Measurements from ENCODE around the gene INO80C. TPM values are rescaled to one million over a fixed set of nuclear protein-coding genes. Genes with fewer than 3 reads are reported as not detected.
"Not testable (repeated sequence)": the region's sequence is repeated elsewhere in the genome, so short reads cannot be mapped to it uniquely, and the experiment has no call there.

Gene INO80C
- total RNA-seq, 5 donors from 2014 or later (not counting 1 experiment from before 2014, with no cell fraction given) = 19.3 to 29.5 (median 23.1) TPM

DNA sequence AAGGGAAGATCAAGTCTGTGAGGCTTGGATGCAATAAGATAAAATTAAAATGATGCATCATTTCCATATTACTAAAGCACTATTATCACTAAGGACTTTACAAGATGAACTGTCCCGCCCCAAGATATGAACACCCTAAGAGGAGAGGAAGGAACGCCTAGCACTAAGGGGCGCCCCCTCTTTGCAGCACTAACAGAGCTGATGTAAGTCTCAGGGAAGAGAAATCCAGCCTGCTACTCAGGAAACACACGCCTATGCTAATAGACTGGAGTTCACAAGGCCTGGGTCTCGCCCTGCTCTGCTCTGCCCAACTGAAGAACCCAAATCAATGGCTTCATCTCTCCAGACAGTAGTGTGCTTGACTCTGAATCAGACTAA lies 6.1 kb downstream of the INO80C start:
- no peak overlapping the region for H3K27ac Mint-ChIP-seq
- no peak overlapping the region for H3K4me3 Mint-ChIP-seq
- ATAC-seq (replicated peaks in 1 of 4) = no peak
- 100% methylated on average over 3 of the region's 5 CpGs for WGBS (ENCODE audit: insufficient coverage)
- no peaks in the 10 kb centered on the region for H3K9me3 Mint-ChIP-seq
- H3K36me3 ChIP-seq (ENCODE audit: control insufficient read depth in 2 of 2, extremely low read depth in 1 of 2, insufficient read depth in 1 of 2, low read length in 1 of 2) = no peaks in the 10 kb centered on the region
- H3K9me3 ChIP-seq = no peaks in the 10 kb centered on the region
- ChIA-PET CTCF (no interaction called here), POLR2A (no interaction called here)
- no peak overlapping the region for H3K4me3 ChIP-seq (ENCODE audit: control insufficient read depth in 1 of 2, extremely low read depth in 1 of 2, low read length in 1 of 2)
- H3K27me3 ChIP-seq (replicated peaks in 1 of 2; ENCODE audit: control insufficient read depth in 2 of 2, extremely low read depth in 1 of 2, insufficient read depth in 2 of 2, low read length in 1 of 2) = no peaks in the 10 kb centered on the region
- no peak for DNase-seq
- H3K27ac ChIP-seq (ENCODE audit: low read length) = no peak overlapping the region
- H3K4me1 ChIP-seq (ENCODE audit: control insufficient read depth in 1 of 2, extremely low read depth in 1 of 2, insufficient read depth in 2 of 2, low read length in 2 of 2) = peaks cover 7 to 8% of the 10 kb centered on the region in 2 experiments
- peaks cover 26% of the 10 kb centered on the region for H3K36me3 Mint-ChIP-seq
- H3K4me1 Mint-ChIP-seq = peaks cover 48 to 57% (median 51%) of the 10 kb centered on the region in 3 donors
- no peaks in the 10 kb centered on the region for H3K27me3 Mint-ChIP-seq

DNA sequence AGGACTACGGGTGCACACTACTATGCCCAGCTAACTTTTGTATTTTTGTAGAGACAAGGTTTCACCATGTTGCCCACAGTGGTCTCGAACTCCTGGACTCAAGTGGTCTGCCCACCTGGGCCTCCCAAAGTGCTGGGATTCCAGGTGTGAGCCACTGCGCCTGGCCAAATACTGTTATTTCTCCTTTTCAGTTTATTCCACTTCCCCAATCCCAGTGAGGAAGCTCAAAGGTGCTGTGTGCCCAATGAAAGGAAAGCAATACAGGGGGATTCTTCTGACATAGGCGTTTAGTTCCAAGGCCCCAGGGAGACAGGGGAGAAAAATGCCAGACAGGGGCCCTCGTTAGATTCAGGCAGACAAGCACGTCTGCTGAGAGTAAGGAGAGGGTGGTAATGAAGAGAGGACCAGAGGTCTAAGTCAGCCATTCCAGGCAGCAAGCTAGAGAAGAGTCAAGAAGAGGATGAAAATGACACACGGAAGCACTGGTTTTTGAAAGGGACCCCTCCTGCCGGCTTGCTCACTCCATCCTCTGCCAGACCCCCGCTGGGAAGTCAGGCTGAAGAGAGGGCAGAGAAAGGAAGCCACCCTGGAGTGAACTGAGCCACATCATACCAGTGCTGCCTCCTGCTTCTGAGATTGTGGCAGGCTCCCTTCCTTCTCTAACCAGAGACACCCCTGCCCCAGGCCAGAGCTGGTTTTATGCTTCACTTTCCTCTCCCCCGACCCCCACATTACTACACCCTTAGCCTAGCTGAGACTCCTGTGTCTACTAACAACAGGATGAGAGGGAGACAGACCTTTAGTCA lies 6.7 kb downstream of the INO80C start:
- Histone ChIP-seq H3K4me1 (ENCODE audit: control insufficient read depth in 1 of 2, extremely low read depth in 1 of 2, insufficient read depth in 2 of 2, low read length in 2 of 2) (peaks cover 2 to 3% of the 10 kb centered on the region in 2 experiments), H3K36me3 (ENCODE audit: control insufficient read depth in 2 of 2, extremely low read depth in 1 of 2, insufficient read depth in 1 of 2, low read length in 1 of 2) (no peaks in the 10 kb centered on the region), H3K9me3 (no peaks in the 10 kb centered on the region), H3K27me3 (replicated peaks in 1 of 2; ENCODE audit: control insufficient read depth in 2 of 2, extremely low read depth in 1 of 2, insufficient read depth in 2 of 2, low read length in 1 of 2) (no peaks in the 10 kb centered on the region), H3K4me3 (ENCODE audit: control insufficient read depth in 1 of 2, extremely low read depth in 1 of 2, low read length in 1 of 2) (no peak overlapping the region), H3K27ac (ENCODE audit: low read length) (no peak overlapping the region)
- Mint-ChIP-seq H3K9me3 (no peaks in the 10 kb centered on the region), H3K27me3 (no peaks in the 10 kb centered on the region), H3K4me1 (peaks cover 42 to 51% (median 45%) of the 10 kb centered on the region in 3 donors), H3K36me3 (peaks cover 26% of the 10 kb centered on the region), H3K4me3 (no peak overlapping the region), H3K27ac (no peak overlapping the region)
- ChIA-PET POLR2A (interaction anchor here in 1 of 2 donors (0.6 kb wide), 1 partner anchor 22 kb away, joined by 3 read pairs; no protein-coding TSS in a partner anchor), CTCF (interaction anchor here in 1 of 2 donors (0.5 kb wide), 2 partner anchors 47 to 240 kb away, joined by 4 to 7 read pairs; no protein-coding TSS in a partner anchor)
- DNase-seq (no peak), ATAC-seq (replicated peaks in 1 of 4) (no peak)
- WGBS (ENCODE audit: insufficient coverage) = 76% methylated on average over 5 of the region's 10 CpGs

DNA sequence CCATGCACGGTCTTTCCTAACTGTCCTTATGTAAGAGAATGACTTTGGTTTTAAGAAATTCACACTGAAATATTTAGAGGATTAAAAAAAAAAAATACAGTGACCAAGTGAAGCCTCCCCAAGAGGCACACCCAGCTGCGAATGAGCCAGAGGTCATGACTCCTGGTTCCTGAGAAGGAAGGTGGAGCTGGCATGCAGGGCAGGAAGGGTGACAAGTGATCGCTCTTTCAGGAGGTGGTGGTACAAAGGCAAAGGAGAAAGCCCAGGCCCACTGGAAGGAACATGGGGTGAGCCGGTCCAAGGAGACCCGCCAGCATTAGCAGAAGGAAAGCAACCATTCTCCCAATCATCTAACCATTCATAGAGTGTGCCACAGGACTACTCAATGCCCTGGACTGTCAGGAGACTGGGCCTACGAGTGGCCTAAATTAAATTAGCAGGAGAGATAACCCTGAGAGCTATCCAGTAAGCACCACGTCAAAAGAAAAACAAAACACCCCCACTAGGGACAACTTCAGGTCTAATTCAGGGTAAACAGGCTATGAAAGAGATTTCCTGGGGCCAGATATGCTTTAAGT lies 7.8 kb downstream of the INO80C start:
- WGBS (ENCODE audit: insufficient coverage) = 100% methylated on average over 2 of the region's 7 CpGs
- peaks cover 31% of the 10 kb centered on the region for H3K36me3 Mint-ChIP-seq
- H3K27me3 Mint-ChIP-seq = no peaks in the 10 kb centered on the region
- ATAC-seq (replicated peaks in 1 of 4) = no peak
- CTCF ChIA-PET = interaction anchor here (0.5 to 1.0 kb wide), 2 partner anchors 11 to 142 kb away, joined by 3 to 4 read pairs; no protein-coding TSS in a partner anchor
- H3K9me3 ChIP-seq = no peaks in the 10 kb centered on the region
- no peaks in the 10 kb centered on the region for H3K9me3 Mint-ChIP-seq
- no peak overlapping the region for H3K4me3 ChIP-seq (ENCODE audit: control insufficient read depth in 1 of 2, extremely low read depth in 1 of 2, low read length in 1 of 2)
- H3K4me1 Mint-ChIP-seq = peaks cover 33 to 43% (median 40%) of the 10 kb centered on the region in 3 donors
- H3K36me3 ChIP-seq (ENCODE audit: control insufficient read depth in 2 of 2, extremely low read depth in 1 of 2, insufficient read depth in 1 of 2, low read length in 1 of 2) = no peaks in the 10 kb centered on the region
- DNase-seq = no peak
- no peak overlapping the region for H3K4me3 Mint-ChIP-seq
- no peaks in the 10 kb centered on the region for H3K27me3 ChIP-seq (replicated peaks in 1 of 2; ENCODE audit: control insufficient read depth in 2 of 2, extremely low read depth in 1 of 2, insufficient read depth in 2 of 2, low read length in 1 of 2)
- POLR2A ChIA-PET = interaction anchor here in 1 of 2 donors (0.7 kb wide), 1 partner anchor 9 kb away, joined by 3 read pairs; no protein-coding TSS in a partner anchor
- no peak overlapping the region for H3K27ac Mint-ChIP-seq
- H3K4me1 ChIP-seq (ENCODE audit: control insufficient read depth in 1 of 2, extremely low read depth in 1 of 2, insufficient read depth in 2 of 2, low read length in 2 of 2) = peaks cover 2 to 3% of the 10 kb centered on the region in 2 experiments
- H3K27ac ChIP-seq (ENCODE audit: low read length) = no peak overlapping the region

DNA sequence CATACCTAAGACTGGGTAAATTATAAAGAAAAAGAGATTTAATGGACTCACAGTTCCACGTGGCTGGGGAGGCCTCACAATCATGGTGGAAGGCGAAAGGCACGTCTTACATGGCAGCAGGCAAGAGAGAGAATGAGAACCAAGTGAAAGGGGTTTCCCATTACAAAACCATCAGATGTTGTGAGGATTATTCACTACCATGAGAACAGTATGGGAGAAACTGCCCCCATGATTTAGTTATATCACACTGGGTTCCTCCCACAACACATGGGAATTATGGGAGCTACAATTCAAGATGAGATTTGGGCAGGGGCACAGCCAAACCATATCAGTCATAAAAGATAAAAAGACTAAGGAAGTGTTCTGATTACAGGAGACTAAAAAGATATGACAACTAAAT lies 8.5 kb downstream of the INO80C start:
- Mint-ChIP-seq H3K36me3 (peaks cover 31% of the 10 kb centered on the region), H3K4me1 (peaks cover 26 to 40% (median 34%) of the 10 kb centered on the region in 3 donors)
- H3K9me3 ChIP-seq; ATAC-seq (replicated peaks in 1 of 4); H3K9me3 Mint-ChIP-seq; H3K27me3 ChIP-seq (replicated peaks in 1 of 2; ENCODE audit: control insufficient read depth in 2 of 2, extremely low read depth in 1 of 2, insufficient read depth in 2 of 2, low read length in 1 of 2); DNase-seq; H3K4me1 ChIP-seq (ENCODE audit: control insufficient read depth in 1 of 2, extremely low read depth in 1 of 2, insufficient read depth in 2 of 2, low read length in 2 of 2); H3K36me3 ChIP-seq (ENCODE audit: control insufficient read depth in 2 of 2, extremely low read depth in 1 of 2, insufficient read depth in 1 of 2, low read length in 1 of 2); H3K4me3 ChIP-seq (ENCODE audit: control insufficient read depth in 1 of 2, extremely low read depth in 1 of 2, low read length in 1 of 2); H3K27me3 Mint-ChIP-seq; H3K4me3 Mint-ChIP-seq; H3K27ac ChIP-seq (ENCODE audit: low read length); POLR2A ChIA-PET; H3K27ac Mint-ChIP-seq: not testable (repeated sequence)
- CTCF ChIA-PET = interaction anchor here (0.6 to 1.0 kb wide), 2 partner anchors 10 to 441 kb away, joined by 4 to 5 read pairs; no protein-coding TSS in a partner anchor
- no CpG with 5 or more reads among the region's 3 CpGs for WGBS (ENCODE audit: insufficient coverage)

DNA sequence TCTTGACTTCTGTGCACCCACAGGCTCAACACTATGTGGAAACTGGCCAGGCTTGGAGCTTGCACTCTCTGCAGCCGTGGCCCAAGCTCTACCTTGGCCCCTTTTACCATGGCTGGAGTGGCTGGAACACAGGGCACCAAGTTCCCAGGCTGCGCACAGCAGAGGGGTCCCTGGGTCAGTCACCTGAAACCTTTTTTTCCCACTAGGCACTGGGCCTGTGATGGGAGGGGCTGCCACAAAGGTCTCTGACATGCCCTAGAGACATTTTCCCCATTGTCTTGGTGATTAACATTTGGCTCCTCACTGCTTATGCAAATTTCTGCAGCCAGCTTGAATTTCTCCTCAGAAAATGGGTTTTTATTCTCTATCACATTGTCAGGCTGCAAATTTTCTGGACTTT lies 9.4 kb downstream of the INO80C start:
- ATAC-seq (replicated peaks in 1 of 4); H3K4me1 ChIP-seq (ENCODE audit: control insufficient read depth in 1 of 2, extremely low read depth in 1 of 2, insufficient read depth in 2 of 2, low read length in 2 of 2); CTCF ChIA-PET; H3K4me3 Mint-ChIP-seq; H3K27me3 Mint-ChIP-seq; H3K36me3 ChIP-seq (ENCODE audit: control insufficient read depth in 2 of 2, extremely low read depth in 1 of 2, insufficient read depth in 1 of 2, low read length in 1 of 2); H3K27ac ChIP-seq (ENCODE audit: low read length); H3K27ac Mint-ChIP-seq; H3K9me3 Mint-ChIP-seq; H3K9me3 ChIP-seq; H3K4me3 ChIP-seq (ENCODE audit: control insufficient read depth in 1 of 2, extremely low read depth in 1 of 2, low read length in 1 of 2); H3K27me3 ChIP-seq (replicated peaks in 1 of 2; ENCODE audit: control insufficient read depth in 2 of 2, extremely low read depth in 1 of 2, insufficient read depth in 2 of 2, low read length in 1 of 2); DNase-seq; POLR2A ChIA-PET: not testable (repeated sequence)
- 78% methylated on average over 1 of the region's 2 CpGs for WGBS (ENCODE audit: insufficient coverage)
- Mint-ChIP-seq H3K36me3 (peaks cover 34% of the 10 kb centered on the region), H3K4me1 (peaks cover 20 to 41% (median 32%) of the 10 kb centered on the region in 3 donors)

DNA sequence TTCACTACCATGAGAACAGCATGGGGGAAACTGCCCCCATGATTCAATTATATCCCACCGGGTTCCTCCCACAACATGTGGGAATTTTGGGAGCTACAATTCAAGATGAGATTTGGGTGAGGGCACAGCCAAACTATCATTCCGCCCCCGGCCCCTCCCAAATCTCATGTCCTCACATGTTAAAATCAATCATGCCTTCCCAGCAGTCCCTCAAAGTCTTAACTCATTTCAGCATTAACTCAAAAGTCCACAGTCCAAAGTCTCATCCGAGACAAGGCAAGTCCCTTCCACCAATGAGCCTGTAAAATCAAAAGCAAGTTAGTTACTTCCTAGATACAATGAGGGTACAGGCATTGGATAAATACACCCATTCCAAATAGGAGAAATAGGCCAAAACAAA lies 10.2 kb downstream of the INO80C start:
- H3K4me3 ChIP-seq (ENCODE audit: control insufficient read depth in 1 of 2, extremely low read depth in 1 of 2, low read length in 1 of 2); H3K27ac ChIP-seq (ENCODE audit: low read length); H3K27ac Mint-ChIP-seq; DNase-seq; H3K36me3 ChIP-seq (ENCODE audit: control insufficient read depth in 2 of 2, extremely low read depth in 1 of 2, insufficient read depth in 1 of 2, low read length in 1 of 2); H3K9me3 Mint-ChIP-seq; ATAC-seq (replicated peaks in 1 of 4); H3K4me3 Mint-ChIP-seq; H3K4me1 ChIP-seq (ENCODE audit: control insufficient read depth in 1 of 2, extremely low read depth in 1 of 2, insufficient read depth in 2 of 2, low read length in 2 of 2); H3K27me3 Mint-ChIP-seq; CTCF ChIA-PET; H3K27me3 ChIP-seq (replicated peaks in 1 of 2; ENCODE audit: control insufficient read depth in 2 of 2, extremely low read depth in 1 of 2, insufficient read depth in 2 of 2, low read length in 1 of 2); POLR2A ChIA-PET; H3K9me3 ChIP-seq: not testable (repeated sequence)
- peaks cover 27 to 48% (median 35%) of the 10 kb centered on the region in 3 donors for H3K4me1 Mint-ChIP-seq
- 93% methylated on average over 2 of the region's 4 CpGs for WGBS (ENCODE audit: insufficient coverage)
- peaks cover 39% of the 10 kb centered on the region for H3K36me3 Mint-ChIP-seq

All from T-cell (primary cell).